ENCODE results near the gene FBXO3. TPM values are rescaled to one million over a fixed set of nuclear protein-coding genes. Genes with fewer than 3 reads are reported as not detected.

FBXO3 gene
- total RNA-seq, 1 donor from 2014 or later = 30.6 TPM

- DNase-seq (ENCODE audit: low read depth in 2 of 2) = peak in 1 of 2 donors; percentile 35
Observed at GRCh38 chr11:33703234-33703633, 71.1 kb downstream of the FBXO3 start.

DNA sequence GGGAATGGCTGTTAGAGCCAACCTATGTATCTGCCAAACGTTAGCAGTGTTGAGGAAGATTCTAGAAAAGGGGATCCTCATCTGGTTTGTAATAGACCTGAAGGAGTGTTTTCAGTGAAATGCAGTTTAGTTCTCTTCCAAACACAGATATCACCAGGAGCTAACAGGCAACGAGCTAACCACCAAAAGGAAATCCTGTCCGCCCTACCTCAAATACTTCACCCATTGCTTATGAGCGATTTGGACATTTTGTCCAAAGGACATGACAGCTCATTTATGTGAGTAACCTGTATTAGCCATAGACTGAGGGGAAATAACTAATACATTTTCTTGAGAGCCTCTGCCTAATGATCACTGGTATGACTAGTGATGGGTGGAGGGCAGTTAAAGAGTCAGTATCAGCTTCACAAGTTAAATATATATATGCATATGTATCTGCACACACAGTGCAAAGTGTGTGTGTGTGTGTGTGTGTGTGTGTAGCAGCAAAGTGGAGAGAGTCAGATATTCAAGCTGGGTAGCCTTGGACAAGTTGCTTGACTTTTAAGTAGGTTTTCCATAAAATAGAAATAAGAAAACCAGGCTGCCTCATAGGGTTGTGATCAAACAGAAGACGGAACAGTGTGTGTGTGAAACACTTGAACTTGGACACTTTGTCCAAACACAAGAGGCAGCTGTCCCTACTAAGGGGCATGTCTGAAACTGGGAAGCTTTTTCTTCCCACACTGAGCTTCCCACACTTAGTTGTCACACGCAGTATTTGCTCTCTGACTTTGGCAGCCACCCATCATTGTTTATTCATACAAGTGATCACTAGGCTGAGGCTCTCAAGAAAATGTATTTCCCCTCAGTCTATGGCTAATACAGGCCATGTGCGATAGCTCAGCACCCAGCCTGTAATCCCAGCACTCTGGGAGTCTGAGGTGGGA is 72.8 kb downstream of the FBXO3 start:
- DNase-seq (ENCODE audit: low read depth in 2 of 2) = peak in 1 of 2 donors; percentile 96

DNA sequence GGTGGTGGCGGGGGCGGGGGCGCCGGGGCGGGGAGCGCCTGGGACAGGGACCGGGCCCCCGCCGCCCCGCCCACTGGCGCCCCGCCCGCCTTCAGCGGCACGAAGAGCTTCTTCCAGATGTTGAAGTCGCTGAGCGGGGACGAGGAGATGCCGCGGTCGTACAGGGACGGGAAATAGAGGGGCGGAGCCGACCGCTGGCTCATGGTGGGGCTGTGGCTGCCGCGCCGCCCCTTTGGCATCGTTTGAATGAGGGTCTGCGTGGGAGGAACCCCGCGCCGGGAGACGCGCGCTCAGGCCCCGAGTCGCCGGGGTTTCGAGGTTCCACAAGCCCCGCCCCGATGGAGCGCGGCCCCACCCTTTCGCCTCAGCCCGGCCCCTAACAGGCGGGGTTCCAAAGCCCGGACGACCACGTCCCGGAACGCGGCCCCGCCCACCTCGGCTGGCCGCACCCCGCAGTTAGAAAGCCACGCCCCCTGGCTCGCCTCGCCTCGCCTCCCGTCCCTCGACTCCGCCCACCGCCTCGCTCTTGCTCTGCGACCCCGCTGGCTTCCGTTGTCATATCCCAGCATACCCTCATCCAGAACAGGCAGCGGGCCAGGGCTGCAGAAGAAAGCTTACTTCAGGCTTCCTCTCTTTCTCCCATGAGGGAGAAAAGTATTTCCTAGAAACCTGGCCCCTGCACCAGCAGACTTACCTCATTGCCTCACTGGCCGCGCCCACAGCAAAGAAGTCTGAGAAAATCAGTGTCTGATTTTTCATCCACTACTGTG is 73.6 kb downstream of the FBXO3 start, which contains the start of gene C11orf91:
Gene C11orf91, minus strand, starts transcription at position 325 of the 770 bp plus-strand sequence. Its CDS starts 86 bp downstream, at position 239.
- peak; percentile 69 to 97 for DNase-seq (ENCODE audit: low read depth in 2 of 2)

- no peak for DNase-seq (ENCODE audit: low read depth in 2 of 2)
Observed at GRCh38 chr11:33700063-33700501, 74.2 kb downstream of the FBXO3 start.

DNA sequence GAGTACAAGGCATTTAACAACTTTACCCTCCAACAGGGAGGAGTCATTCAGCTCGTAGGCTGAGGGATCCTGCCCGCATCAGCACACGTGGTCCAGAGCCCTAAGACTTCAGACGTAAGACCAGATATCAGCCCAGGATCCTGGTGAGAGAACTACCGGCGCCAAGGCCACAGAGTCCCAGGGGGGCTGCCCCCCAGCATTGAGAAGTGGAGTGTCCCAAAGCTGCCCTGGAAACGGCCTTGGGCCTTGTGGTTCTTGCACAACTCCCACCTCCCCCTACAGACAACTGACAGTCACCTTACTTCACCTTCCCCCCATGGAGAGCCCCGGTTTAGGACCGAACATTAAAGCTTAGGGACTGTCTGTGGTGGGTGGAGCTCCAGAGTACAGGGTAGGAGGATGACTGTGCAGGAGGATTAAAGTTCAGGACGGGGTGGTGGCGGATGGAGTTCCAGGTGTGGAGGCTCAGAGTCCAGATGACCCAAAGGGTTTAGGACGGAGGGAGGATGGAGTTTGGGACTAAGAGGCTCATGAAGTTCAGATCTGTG is 74.7 kb downstream of the FBXO3 start:
- no peak for DNase-seq (ENCODE audit: low read depth in 2 of 2)

GRCh38 chr11:33698921-33699320 is 75.4 kb downstream of the FBXO3 start:
- no peak for DNase-seq (ENCODE audit: low read depth in 2 of 2)

DNA sequence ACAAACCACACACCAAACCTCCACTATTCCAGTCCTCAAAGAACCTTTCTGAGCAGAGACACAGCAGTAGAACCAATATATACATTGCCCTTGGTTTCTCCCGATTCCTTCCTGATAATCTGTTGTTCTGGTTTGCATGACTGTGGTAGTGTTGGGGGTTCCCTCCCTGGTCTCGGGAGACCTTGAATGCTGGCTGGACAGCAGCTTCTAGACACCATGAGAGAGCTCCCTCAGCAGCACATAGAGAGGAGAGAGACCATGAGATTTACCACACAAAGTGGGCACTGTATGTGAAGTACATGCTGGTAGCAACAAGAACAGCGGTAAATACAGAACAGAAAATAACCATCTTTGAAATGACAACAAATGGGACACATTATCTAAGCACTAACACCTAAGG is 76.3 kb downstream of the FBXO3 start:
- no peak for DNase-seq (ENCODE audit: low read depth in 2 of 2)

DNA sequence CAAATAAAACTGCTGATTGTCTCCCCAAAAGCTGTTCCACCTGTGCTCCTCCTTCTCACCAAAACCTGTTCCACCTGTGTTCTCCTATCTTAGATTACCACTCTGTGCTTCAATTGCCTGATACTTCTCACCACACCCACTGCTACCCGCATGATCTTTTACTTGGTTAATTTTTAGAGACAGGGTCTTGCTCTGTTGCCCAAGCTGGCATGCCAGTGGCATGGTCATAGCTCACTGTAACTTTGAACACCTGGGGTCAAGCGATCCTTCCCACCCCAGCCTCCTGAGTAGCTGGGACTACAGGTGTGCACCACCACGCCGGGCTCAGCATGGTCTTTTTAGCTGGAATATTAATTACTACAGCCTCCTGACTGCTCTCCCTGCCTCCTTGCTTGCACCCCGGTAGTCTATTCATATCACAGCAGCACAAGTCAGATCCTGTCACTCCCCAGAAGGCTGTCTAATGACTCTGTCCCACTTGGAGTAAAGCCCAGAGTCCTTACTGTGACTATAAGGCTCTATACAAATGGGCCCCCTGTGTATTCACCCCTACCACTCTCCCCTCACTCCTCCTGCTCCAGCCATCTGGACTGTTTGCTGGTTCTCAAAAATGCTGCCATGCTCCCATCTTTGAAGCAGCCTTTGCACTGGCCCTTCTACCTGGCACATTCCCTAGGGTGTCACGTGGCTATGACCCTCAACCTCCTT is 77.2 kb downstream of the FBXO3 start:
- no peak for DNase-seq (ENCODE audit: low read depth in 2 of 2)

GRCh38 chr11:33696411-33696810 is 77.9 kb downstream of the FBXO3 start:
- no peak for DNase-seq (ENCODE audit: low read depth in 2 of 2)

DNA sequence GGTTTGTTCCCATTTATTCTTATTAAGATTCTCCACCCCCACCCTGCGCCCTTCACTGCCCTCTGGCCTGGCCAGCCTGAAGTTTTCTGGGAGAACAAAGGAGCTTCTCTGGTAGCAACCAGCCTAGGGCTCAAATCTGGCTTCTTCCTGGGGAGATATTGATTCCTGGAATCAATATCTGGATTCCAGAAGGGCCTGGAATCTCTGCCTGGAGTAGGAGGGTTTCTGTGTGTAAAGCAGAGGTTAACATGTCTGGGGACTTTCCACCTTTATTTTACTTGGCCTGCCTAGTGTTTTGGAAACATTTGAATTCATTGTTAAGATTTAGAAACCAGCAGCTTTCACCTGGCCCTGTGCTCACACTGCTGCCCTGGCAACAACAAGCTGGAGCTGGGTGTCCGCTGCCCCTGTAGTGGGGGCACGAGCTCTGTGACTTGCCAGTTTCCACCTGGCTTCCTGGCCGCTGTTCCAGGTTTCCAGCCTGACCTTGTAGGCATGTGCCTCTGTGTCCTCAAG is 79.2 kb downstream of the FBXO3 start:
- peak; percentile 96 to 98 for DNase-seq (ENCODE audit: low read depth in 2 of 2)

DNA sequence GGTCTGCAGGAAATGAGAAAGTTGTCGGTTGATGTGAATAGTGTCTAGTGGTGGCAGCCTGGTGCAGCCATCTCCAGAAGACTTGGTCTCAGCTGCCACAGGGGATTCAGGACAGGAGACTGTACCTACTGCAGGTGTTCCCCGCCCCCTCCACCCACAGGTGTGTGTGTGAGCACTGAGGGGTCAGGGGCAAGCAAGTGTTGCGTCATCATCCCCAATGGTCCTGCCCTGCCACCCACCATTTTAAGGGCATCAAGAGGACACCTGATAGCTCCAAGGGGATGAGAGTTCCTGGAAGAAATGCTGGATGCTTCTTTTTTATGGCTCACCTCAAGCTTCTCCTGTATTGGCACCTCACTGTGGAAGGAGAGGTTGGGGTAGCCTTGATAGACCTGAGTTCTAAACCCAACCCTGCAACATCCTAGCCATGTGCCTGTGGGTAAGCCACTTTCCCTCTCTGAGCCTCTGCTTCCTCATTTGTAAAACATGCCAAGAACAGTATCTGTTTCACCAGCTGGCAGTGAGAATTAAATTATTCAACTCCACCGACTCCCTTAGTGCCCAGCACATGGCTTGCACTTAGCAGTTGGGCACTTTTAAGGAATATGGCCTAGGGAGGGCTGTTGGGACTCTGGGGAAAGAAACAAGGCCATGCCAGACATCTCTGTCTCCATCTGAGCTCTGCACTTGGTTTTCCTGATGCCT is 79.8 kb downstream of the FBXO3 start:
- DNase-seq (ENCODE audit: low read depth in 2 of 2) = no peak

DNA sequence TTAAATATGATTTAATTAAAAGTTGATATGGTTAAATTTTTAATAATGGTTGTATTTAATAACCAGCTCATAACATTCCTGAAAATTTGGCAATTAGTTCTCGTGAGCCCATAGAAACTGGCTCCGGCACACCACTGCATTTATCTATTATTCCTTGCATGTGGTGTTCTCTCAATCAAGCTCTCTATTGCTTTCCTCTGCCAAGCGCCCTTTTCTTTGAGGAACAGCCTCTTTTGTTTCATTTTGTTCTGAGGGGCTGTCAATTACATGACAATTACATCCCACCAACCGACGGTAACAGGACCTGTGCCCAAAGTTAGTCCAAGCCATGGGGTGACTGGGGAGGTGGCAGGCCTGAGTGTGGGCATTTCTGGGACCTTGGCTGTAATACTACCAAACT is 81.8 kb downstream of the FBXO3 start:
- no peak for DNase-seq (ENCODE audit: low read depth in 2 of 2)

DNA sequence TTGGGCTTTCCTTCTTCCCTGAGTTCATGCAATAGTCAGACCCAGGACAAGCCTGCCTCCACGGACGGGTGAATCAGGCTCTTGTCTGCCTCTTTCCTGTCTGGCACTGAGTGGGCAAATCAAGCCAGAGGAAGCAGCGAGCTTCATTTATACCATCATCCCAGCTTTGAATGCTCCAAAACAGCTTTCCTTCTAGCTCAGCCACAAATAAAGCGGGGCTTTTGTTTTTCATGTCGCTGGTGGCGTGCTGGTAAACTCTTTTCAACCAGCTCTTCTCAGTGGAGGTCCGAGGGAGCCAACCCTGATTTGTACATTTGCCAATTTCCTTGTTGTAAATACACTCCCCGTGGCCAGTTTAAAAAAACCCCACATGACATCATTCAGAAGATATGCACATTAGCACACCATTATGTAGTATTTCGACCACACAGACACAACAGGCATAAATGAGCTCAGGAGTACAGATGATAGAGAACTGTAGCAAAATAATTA is 82.3 kb downstream of the FBXO3 start:
- peak; percentile 98 for DNase-seq (ENCODE audit: low read depth in 2 of 2)

DNA sequence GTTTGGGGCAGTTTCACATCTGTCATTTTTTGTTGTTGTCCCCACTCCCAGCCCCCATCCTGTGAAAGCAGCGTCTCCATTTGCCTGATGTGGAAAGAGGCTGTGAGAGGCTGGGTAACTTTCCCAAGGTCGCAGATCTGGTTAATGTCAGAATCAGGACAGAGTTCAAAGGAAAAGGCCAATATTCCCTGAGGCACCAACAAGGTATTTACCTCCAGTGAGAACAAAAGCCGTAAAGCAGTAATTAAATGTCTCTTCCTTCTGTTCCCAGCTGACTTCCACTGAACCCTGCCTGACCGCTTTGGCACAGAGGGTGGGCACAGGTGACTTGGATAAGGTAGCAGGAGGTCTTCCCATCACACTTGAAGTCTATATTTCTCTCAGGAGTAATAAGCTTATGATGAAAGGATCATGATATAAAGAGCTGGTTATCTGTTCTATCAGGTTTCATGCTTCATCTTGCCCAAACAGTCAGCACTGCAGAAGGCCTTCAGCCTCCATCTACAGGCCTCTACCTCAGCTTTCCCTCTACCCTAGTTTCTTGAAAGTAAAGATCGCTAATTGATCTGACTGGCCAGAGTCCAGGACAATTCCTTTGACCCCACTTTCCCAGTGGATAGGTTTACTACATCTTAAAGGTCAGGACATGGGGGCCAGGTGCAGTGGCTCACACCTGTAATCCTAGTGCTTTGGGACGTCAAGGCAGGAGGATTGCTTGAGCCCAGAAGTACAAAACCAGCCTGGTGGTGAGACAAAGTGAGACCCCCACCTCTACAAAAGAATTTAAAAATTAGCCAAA is 83.1 kb downstream of the FBXO3 start:
- DNase-seq (ENCODE audit: low read depth in 2 of 2) = no peak

Other genes with a start within 250 kb of the FBXO3 start
- gene C11orf91, start 73.7 kb downstream of the FBXO3 start, total RNA-seq = not detected in 2 replicates
- 669 and 765 TPM in 2 replicates for gene CD59, start 38.1 kb downstream of the FBXO3 start, total RNA-seq
- gene LMO2, start 117.6 kb upstream of the FBXO3 start, total RNA-seq = 47.6 and 50.8 TPM in 2 replicates

Measured in dermis microvascular lymphatic vessel endothelial cell (primary cell).